WTC11 (cell line): ENCODE data around the gene OTOG. TPM values are rescaled to one million over a fixed set of nuclear protein-coding genes. Genes with fewer than 3 reads are reported as not detected.

Experiments used
- ATAC-seq: fragments of 200-7000 bp; cut with Tn5 transposase; 2 replicates; pipeline ENCODE4 v1.10.0; 2021; ENCODE audit warnings: mild to moderate bottlenecking, moderate library complexity
- CTCF ChIA-PET: fragments of 300-600 bp; sonication (Branson Sonifier 250); formaldehyde crosslinking; loops from one replicate; lab custom pipeline; 2021; ENCODE audit warnings: antibody characterized with exemption; lab: Charles Lee
- POLR2A ChIA-PET: fragments of 350-600 bp; sonication (Branson Sonifier 250); formaldehyde crosslinking; loops from one replicate; lab custom pipeline; 2021; ENCODE audit warnings: antibody characterized with exemption; lab: Charles Lee
- DNase-seq: peaks from one replicate; pipeline ENCODE4 v3.0.0; 2021; ENCODE audit warnings: low spot score
- H3K27ac Mint-ChIP-seq: 2 replicates; pipeline ENCODE4 v1.8.0; 2021; ENCODE audit warnings: mixed read lengths
- H3K27me3 Mint-ChIP-seq: 2 replicates; pipeline ENCODE4 v1.8.0; 2021; ENCODE audit warnings: low read depth, mild to moderate bottlenecking, moderate library complexity, mixed read lengths
- H3K36me3 Mint-ChIP-seq: 2 replicates; pipeline ENCODE4 v1.8.0; 2021; ENCODE audit warnings: mixed read lengths
- H3K4me1 Mint-ChIP-seq: 2 replicates; pipeline ENCODE4 v1.8.0; 2022; ENCODE audit warnings: mixed read lengths
- H3K4me3 Mint-ChIP-seq: 2 replicates; pipeline ENCODE4 v1.8.0; 2021; ENCODE audit warnings: mild to moderate bottlenecking, moderate library complexity, mixed read lengths
- H3K9me3 Mint-ChIP-seq: 2 replicates; pipeline ENCODE4 v1.8.0; 2021; ENCODE audit warnings: mixed read lengths
- ATF1 ChIP-seq: sonication (generic); formaldehyde crosslinking; IDR thresholded peaks from 2 replicates; pipeline ENCODE4 v1.8.1; 2023; ENCODE audit warnings: mild to moderate bottlenecking, moderate library complexity, missing genetic modification reagents
- CREB1 ChIP-seq: sonication (generic); formaldehyde crosslinking; IDR thresholded peaks from 2 replicates; pipeline ENCODE4 v1.8.0; 2023; ENCODE audit warnings: mild to moderate bottlenecking, missing genetic modification reagents
- KAT7 ChIP-seq: sonication (generic); formaldehyde crosslinking; IDR thresholded peaks from 2 replicates; pipeline ENCODE4 v1.8.1; 2023; ENCODE audit warnings: missing genetic modification reagents, mild to moderate bottlenecking, borderline replicate concordance
- MXD4 ChIP-seq: fragments of 250-450 bp; sonication (Bioruptor Pico); IDR thresholded peaks from 2 replicates; pipeline ENCODE4 v1.8.0; 2021; ENCODE audit warnings: mild to moderate bottlenecking, moderate library complexity, borderline replicate concordance
- NFYB ChIP-seq: sonication (generic); formaldehyde crosslinking; conservative IDR thresholded peaks from 2 replicates; pipeline ENCODE4 v1.8.0; 2022; ENCODE audit warnings: low read depth, missing genetic modification reagents
- NR2C2 ChIP-seq: sonication (generic); formaldehyde crosslinking; IDR thresholded peaks from 2 replicates; pipeline ENCODE4 v1.8.0; 2022; ENCODE audit warnings: mild to moderate bottlenecking, missing genetic modification reagents
- SOX15 ChIP-seq: fragments of 250-450 bp; sonication (Bioruptor Pico); IDR thresholded peaks from 2 replicates; pipeline ENCODE4 v1.9.0; 2021; ENCODE audit warnings: mild to moderate bottlenecking
- ZBTB21 ChIP-seq: sonication (generic); formaldehyde crosslinking; IDR thresholded peaks from 2 replicates; pipeline ENCODE4 v1.8.1; 2023; ENCODE audit warnings: mild to moderate bottlenecking, missing genetic modification reagents, borderline replicate concordance
- ZNF671 ChIP-seq: fragments of 250-450 bp; sonication (Bioruptor Pico); IDR thresholded peaks from 2 replicates; pipeline ENCODE4 v1.8.0; 2021; ENCODE audit warnings: mild to moderate bottlenecking
- total RNA-seq: library from RNA; stranded (reverse); gene quantifications from 3 replicates; pipeline ENCODE4 v1.2.3, GENCODE V29; 2021
- TF ChIP-seq, protein P1 (sequence below): fragments of 250-450 bp; sonication (Bioruptor Pico); IDR thresholded peaks from 2 replicates; pipeline ENCODE4 v1.9.0; 2021; ENCODE audit warnings: mild to moderate bottlenecking, borderline replicate concordance
- TF ChIP-seq, protein P2 (sequence below): sonication (generic); formaldehyde crosslinking; IDR thresholded peaks from 2 replicates; pipeline ENCODE4 v1.8.1; 2023; ENCODE audit warnings: mild to moderate bottlenecking, missing genetic modification reagents, moderate library complexity
- TF ChIP-seq, protein P3 (sequence below): sonication (generic); formaldehyde crosslinking; IDR thresholded peaks from 2 replicates; pipeline ENCODE4 v1.8.1; 2022; ENCODE audit warnings: missing genetic modification reagents, borderline replicate concordance
- TF ChIP-seq, protein P4 (sequence below): sonication (generic); formaldehyde crosslinking; IDR thresholded peaks from 2 replicates; pipeline ENCODE4 v1.8.1; 2022; ENCODE audit warnings: mild to moderate bottlenecking, moderate library complexity, missing genetic modification reagents
- TF ChIP-seq, protein P5 (sequence below): sonication (generic); formaldehyde crosslinking; IDR thresholded peaks from 2 replicates; pipeline ENCODE4 v1.8.0; 2023; ENCODE audit warnings: missing genetic modification reagents, mild to moderate bottlenecking, borderline replicate concordance
- TF ChIP-seq, protein P6 (sequence below): sonication (generic); formaldehyde crosslinking; IDR thresholded peaks from 2 replicates; pipeline ENCODE4 v1.8.1; 2023; ENCODE audit warnings: mild to moderate bottlenecking, missing genetic modification reagents, borderline replicate concordance
- TF ChIP-seq, protein P7 (sequence below): fragments of 250-450 bp; sonication (Bioruptor Pico); IDR thresholded peaks from 2 replicates; pipeline ENCODE4 v1.9.0; 2021; ENCODE audit warnings: mild to moderate bottlenecking

The OTOG gene
- total RNA-seq, 1 experiment from 2014 or later = 1.4 TPM

DNA sequence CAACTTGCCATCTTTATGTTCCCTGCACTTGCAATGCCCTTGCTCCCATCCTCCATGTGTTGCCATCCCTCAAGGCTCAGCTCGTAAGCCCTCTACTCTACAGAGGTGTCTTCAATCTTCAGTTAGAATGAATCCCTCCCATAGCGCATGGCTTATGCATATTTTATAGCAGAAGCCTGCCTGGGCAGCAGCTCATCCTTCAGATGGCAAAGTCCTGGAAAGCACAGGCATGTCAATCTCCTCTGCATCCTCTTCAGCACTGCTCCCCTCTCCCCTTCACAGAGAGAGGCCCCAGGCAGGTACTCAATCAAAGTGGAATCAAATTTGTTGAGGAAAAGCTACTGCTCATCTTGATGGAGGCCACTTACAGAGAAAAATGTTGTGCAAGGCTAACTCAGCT lies 39.3 kb upstream of the OTOG start:
- no peak overlapping the region for H3K4me3 Mint-ChIP-seq
- TF ChIP-seq CREB1 (CRISPR knock-in tag) (no peak), ZNF671 (no peak), SOX15 (CRISPR knock-in tag) (no peak), NFYB (CRISPR knock-in tag) (no peak), ATF1 (no peak), ZBTB21 (CRISPR knock-in tag) (no peak), MXD4 (no peak), NR2C2 (CRISPR knock-in tag) (no peak), KAT7 (CRISPR knock-in tag) (no peak)
- TF ChIP-seq, protein P1, sequence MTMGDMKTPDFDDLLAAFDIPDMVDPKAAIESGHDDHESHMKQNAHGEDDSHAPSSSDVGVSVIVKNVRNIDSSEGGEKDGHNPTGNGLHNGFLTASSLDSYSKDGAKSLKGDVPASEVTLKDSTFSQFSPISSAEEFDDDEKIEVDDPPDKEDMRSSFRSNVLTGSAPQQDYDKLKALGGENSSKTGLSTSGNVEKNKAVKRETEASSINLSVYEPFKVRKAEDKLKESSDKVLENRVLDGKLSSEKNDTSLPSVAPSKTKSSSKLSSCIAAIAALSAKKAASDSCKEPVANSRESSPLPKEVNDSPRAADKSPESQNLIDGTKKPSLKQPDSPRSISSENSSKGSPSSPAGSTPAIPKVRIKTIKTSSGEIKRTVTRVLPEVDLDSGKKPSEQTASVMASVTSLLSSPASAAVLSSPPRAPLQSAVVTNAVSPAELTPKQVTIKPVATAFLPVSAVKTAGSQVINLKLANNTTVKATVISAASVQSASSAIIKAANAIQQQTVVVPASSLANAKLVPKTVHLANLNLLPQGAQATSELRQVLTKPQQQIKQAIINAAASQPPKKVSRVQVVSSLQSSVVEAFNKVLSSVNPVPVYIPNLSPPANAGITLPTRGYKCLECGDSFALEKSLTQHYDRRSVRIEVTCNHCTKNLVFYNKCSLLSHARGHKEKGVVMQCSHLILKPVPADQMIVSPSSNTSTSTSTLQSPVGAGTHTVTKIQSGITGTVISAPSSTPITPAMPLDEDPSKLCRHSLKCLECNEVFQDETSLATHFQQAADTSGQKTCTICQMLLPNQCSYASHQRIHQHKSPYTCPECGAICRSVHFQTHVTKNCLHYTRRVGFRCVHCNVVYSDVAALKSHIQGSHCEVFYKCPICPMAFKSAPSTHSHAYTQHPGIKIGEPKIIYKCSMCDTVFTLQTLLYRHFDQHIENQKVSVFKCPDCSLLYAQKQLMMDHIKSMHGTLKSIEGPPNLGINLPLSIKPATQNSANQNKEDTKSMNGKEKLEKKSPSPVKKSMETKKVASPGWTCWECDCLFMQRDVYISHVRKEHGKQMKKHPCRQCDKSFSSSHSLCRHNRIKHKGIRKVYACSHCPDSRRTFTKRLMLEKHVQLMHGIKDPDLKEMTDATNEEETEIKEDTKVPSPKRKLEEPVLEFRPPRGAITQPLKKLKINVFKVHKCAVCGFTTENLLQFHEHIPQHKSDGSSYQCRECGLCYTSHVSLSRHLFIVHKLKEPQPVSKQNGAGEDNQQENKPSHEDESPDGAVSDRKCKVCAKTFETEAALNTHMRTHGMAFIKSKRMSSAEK (CRISPR knock-in tag) = no peak
- TF ChIP-seq, protein P2, sequence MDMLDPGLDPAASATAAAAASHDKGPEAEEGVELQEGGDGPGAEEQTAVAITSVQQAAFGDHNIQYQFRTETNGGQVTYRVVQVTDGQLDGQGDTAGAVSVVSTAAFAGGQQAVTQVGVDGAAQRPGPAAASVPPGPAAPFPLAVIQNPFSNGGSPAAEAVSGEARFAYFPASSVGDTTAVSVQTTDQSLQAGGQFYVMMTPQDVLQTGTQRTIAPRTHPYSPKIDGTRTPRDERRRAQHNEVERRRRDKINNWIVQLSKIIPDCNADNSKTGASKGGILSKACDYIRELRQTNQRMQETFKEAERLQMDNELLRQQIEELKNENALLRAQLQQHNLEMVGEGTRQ (CRISPR knock-in tag) = no peak
- TF ChIP-seq, protein P3, sequence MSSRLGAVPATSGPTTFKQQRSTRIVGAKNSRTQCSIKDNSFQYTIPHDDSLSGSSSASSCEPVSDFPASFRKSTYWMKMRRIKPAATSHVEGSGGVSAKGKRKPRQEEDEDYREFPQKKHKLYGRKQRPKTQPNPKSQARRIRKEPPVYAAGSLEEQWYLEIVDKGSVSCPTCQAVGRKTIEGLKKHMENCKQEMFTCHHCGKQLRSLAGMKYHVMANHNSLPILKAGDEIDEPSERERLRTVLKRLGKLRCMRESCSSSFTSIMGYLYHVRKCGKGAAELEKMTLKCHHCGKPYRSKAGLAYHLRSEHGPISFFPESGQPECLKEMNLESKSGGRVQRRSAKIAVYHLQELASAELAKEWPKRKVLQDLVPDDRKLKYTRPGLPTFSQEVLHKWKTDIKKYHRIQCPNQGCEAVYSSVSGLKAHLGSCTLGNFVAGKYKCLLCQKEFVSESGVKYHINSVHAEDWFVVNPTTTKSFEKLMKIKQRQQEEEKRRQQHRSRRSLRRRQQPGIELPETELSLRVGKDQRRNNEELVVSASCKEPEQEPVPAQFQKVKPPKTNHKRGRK (CRISPR knock-in tag) = no peak
- TF ChIP-seq, protein P4, sequence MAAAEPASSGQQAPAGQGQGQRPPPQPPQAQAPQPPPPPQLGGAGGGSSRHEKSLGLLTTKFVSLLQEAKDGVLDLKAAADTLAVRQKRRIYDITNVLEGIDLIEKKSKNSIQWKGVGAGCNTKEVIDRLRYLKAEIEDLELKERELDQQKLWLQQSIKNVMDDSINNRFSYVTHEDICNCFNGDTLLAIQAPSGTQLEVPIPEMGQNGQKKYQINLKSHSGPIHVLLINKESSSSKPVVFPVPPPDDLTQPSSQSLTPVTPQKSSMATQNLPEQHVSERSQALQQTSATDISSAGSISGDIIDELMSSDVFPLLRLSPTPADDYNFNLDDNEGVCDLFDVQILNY = no peak
- TF ChIP-seq, protein P5, sequence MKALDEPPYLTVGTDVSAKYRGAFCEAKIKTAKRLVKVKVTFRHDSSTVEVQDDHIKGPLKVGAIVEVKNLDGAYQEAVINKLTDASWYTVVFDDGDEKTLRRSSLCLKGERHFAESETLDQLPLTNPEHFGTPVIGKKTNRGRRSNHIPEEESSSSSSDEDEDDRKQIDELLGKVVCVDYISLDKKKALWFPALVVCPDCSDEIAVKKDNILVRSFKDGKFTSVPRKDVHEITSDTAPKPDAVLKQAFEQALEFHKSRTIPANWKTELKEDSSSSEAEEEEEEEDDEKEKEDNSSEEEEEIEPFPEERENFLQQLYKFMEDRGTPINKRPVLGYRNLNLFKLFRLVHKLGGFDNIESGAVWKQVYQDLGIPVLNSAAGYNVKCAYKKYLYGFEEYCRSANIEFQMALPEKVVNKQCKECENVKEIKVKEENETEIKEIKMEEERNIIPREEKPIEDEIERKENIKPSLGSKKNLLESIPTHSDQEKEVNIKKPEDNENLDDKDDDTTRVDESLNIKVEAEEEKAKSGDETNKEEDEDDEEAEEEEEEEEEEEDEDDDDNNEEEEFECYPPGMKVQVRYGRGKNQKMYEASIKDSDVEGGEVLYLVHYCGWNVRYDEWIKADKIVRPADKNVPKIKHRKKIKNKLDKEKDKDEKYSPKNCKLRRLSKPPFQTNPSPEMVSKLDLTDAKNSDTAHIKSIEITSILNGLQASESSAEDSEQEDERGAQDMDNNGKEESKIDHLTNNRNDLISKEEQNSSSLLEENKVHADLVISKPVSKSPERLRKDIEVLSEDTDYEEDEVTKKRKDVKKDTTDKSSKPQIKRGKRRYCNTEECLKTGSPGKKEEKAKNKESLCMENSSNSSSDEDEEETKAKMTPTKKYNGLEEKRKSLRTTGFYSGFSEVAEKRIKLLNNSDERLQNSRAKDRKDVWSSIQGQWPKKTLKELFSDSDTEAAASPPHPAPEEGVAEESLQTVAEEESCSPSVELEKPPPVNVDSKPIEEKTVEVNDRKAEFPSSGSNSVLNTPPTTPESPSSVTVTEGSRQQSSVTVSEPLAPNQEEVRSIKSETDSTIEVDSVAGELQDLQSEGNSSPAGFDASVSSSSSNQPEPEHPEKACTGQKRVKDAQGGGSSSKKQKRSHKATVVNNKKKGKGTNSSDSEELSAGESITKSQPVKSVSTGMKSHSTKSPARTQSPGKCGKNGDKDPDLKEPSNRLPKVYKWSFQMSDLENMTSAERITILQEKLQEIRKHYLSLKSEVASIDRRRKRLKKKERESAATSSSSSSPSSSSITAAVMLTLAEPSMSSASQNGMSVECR (CRISPR knock-in tag) = no peak
- TF ChIP-seq, protein P6, sequence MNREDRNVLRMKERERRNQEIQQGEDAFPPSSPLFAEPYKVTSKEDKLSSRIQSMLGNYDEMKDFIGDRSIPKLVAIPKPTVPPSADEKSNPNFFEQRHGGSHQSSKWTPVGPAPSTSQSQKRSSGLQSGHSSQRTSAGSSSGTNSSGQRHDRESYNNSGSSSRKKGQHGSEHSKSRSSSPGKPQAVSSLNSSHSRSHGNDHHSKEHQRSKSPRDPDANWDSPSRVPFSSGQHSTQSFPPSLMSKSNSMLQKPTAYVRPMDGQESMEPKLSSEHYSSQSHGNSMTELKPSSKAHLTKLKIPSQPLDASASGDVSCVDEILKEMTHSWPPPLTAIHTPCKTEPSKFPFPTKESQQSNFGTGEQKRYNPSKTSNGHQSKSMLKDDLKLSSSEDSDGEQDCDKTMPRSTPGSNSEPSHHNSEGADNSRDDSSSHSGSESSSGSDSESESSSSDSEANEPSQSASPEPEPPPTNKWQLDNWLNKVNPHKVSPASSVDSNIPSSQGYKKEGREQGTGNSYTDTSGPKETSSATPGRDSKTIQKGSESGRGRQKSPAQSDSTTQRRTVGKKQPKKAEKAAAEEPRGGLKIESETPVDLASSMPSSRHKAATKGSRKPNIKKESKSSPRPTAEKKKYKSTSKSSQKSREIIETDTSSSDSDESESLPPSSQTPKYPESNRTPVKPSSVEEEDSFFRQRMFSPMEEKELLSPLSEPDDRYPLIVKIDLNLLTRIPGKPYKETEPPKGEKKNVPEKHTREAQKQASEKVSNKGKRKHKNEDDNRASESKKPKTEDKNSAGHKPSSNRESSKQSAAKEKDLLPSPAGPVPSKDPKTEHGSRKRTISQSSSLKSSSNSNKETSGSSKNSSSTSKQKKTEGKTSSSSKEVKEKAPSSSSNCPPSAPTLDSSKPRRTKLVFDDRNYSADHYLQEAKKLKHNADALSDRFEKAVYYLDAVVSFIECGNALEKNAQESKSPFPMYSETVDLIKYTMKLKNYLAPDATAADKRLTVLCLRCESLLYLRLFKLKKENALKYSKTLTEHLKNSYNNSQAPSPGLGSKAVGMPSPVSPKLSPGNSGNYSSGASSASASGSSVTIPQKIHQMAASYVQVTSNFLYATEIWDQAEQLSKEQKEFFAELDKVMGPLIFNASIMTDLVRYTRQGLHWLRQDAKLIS (CRISPR knock-in tag) = no peak
- TF ChIP-seq, protein P7, sequence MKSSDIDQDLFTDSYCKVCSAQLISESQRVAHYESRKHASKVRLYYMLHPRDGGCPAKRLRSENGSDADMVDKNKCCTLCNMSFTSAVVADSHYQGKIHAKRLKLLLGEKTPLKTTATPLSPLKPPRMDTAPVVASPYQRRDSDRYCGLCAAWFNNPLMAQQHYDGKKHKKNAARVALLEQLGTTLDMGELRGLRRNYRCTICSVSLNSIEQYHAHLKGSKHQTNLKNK (CRISPR knock-in tag) = no peak
- TF ChIP-seq, all 79 proteins: peak for 0
- ChIA-PET POLR2A (interaction anchor here (0.7 kb wide), 1 partner anchor 121 kb away, joined by 3 read pairs; no protein-coding TSS in a partner anchor), CTCF (interaction anchor here (0.7 to 13.3 kb wide), 9 partner anchors 9 to 153 kb away, joined by 3 to 120 read pairs (median 4); no protein-coding TSS in a partner anchor)
- DNase-seq (no peak), ATAC-seq (no peak)
- H3K36me3 Mint-ChIP-seq = no peaks in the 10 kb centered on the region
- H3K27me3 Mint-ChIP-seq = no peaks in the 10 kb centered on the region
- peaks cover 7% of the 10 kb centered on the region for H3K4me1 Mint-ChIP-seq
- H3K9me3 Mint-ChIP-seq = no peaks in the 10 kb centered on the region
- no peak overlapping the region for H3K27ac Mint-ChIP-seq
